Measurements from ENCODE around the gene TPGS2.
"Not testable (repeated sequence)": the region's sequence is repeated elsewhere in the genome, so short reads cannot be mapped to it uniquely, and the experiment has no call there.

The TPGS2 gene

GRCh38 chr18:36821681-36822080 lies 7.1 kb downstream of the TPGS2 start:
- DNase-seq (ENCODE audit: low read depth), result no peak

- no peak for DNase-seq (ENCODE audit: low read depth)
These were observed 9.2 kb downstream of the TPGS2 start for GRCh38 chr18:36819621-36820020.

- no peak for DNase-seq (ENCODE audit: low read depth)
These were observed 10.2 kb downstream of the TPGS2 start for GRCh38 chr18:36818652-36819051.

GRCh38 chr18:36817039-36817438 lies 11.8 kb downstream of the TPGS2 start:
- no peak for DNase-seq (ENCODE audit: low read depth)

GRCh38 chr18:36816096-36816495 lies 12.7 kb downstream of the TPGS2 start:
- not testable (repeated sequence) for DNase-seq (ENCODE audit: low read depth)

- no peak for DNase-seq (ENCODE audit: low read depth)
These were observed 13.8 kb downstream of the TPGS2 start for GRCh38 chr18:36814994-36815393.

GRCh38 chr18:36813824-36814223 lies 15.0 kb downstream of the TPGS2 start:
- no peak for DNase-seq (ENCODE audit: low read depth)

GRCh38 chr18:36813101-36813775 lies 15.6 kb downstream of the TPGS2 start:
- DNase-seq (ENCODE audit: low read depth), result no peak

- DNase-seq (ENCODE audit: low read depth), result no peak
These were observed 16.1 kb downstream of the TPGS2 start for GRCh38 chr18:36812678-36813077.

- no peak for DNase-seq (ENCODE audit: low read depth)
These were observed 16.8 kb downstream of the TPGS2 start for GRCh38 chr18:36811955-36812354.

- DNase-seq (ENCODE audit: low read depth), result no peak
These were observed 17.4 kb downstream of the TPGS2 start for GRCh38 chr18:36811430-36811829.

GRCh38 chr18:36809590-36810381 lies 19.0 kb downstream of the TPGS2 start:
- DNase-seq (ENCODE audit: low read depth), result no peak

GRCh38 chr18:36808681-36809080 lies 20.1 kb downstream of the TPGS2 start:
- no peak for DNase-seq (ENCODE audit: low read depth)

GRCh38 chr18:36805105-36805504 lies 23.7 kb downstream of the TPGS2 start:
- no peak for DNase-seq (ENCODE audit: low read depth)

- no peak for DNase-seq (ENCODE audit: low read depth)
These were observed 29.9 kb downstream of the TPGS2 start for GRCh38 chr18:36798738-36799473.

- DNase-seq (ENCODE audit: low read depth), result no peak
These were observed 36.0 kb downstream of the TPGS2 start for GRCh38 chr18:36792634-36793283.

GRCh38 chr18:36786686-36787085 lies 42.1 kb downstream of the TPGS2 start:
- DNase-seq (ENCODE audit: low read depth), result no peak

- no peak for DNase-seq (ENCODE audit: low read depth)
These were observed 45.0 kb downstream of the TPGS2 start for GRCh38 chr18:36783792-36784191.

GRCh38 chr18:36782710-36783109 lies 46.1 kb downstream of the TPGS2 start:
- no peak for DNase-seq (ENCODE audit: low read depth)

GRCh38 chr18:36780748-36781147 lies 48.1 kb downstream of the TPGS2 start:
- DNase-seq (ENCODE audit: low read depth), result no peak

- DNase-seq (ENCODE audit: low read depth), result no peak
These were observed 51.2 kb downstream of the TPGS2 start for GRCh38 chr18:36777566-36777965.

GRCh38 chr18:36776650-36777049 lies 52.2 kb downstream of the TPGS2 start:
- DNase-seq (ENCODE audit: low read depth), result no peak

All from activated T-cell treated with anti-CD3 and anti-CD28 coated beads for 1 hour (primary cell).